Spinal cord (tissue), 10 donors: ENCODE data around the gene SPDYC. TPM values are rescaled to one million over a fixed set of nuclear protein-coding genes. Genes with fewer than 3 reads are reported as not detected.

Experiments
- DNase-seq, 6 donors: peaks; one replicate each; pipeline versions ENCODE4 v3.0.0 to v3.0.0-alpha.2; 2013 to 2015; ENCODE audit warnings: low spot score in 6 of 6, low read depth in 4 of 6
- H3K27ac ChIP-seq: one replicate; pipeline ENCODE4 v1.5.1; 2013; ENCODE audit warnings: low read depth, low read length, control low read depth
- H3K27me3 ChIP-seq: one replicate; pipeline ENCODE4 v1.6.1; 2013; ENCODE audit warnings: low read length; ENCODE audit not compliant: control insufficient read depth, insufficient read depth
- H3K36me3 ChIP-seq: one replicate; pipeline ENCODE4 v1.6.1; 2013; ENCODE audit warnings: low read length; ENCODE audit not compliant: control insufficient read depth, insufficient read depth
- H3K4me1 ChIP-seq: one replicate; pipeline ENCODE4 v1.6.1; 2013; ENCODE audit warnings: low read length; ENCODE audit not compliant: control insufficient read depth, insufficient read depth
- H3K4me3 ChIP-seq: one replicate; pipeline ENCODE4 v1.5.1; 2013; ENCODE audit warnings: low read depth, low read length, control low read depth
- H3K9me3 ChIP-seq: one replicate; pipeline ENCODE4 v1.6.1; 2013; ENCODE audit warnings: low read length; ENCODE audit not compliant: control insufficient read depth, insufficient read depth
- WGBS: methylation state at CpG from one replicate; pipeline ENCODE4 v1.1.5; 2013; ENCODE audit warnings: missing lambda C conversion rate; ENCODE audit not compliant: insufficient coverage; 5-methylcytosine and 5-hydroxymethylcytosine counted together
- polyA plus RNA-seq, 2 donors: library from polyadenylated mRNA; unstranded; fragments of 120-200 nt; gene quantifications; one replicate each; pipeline ENCODE4 v1.2.1, GENCODE V29; 2013; ENCODE audit not compliant: insufficient read length in 2 of 2
- total RNA-seq, 2 donors: library from RNA; depleted of rRNA in 1 of 2; stranded (reverse); fragments of 120-200 nt in 1 of 2; fragments of >200 nt in 1 of 2; gene quantifications; one replicate each; pipeline versions ENCODE4 v1.2.3 to v1.2.4, GENCODE V29; 2013 to 2014
- donor health status: healthy.

SPDYC gene
- total and polyA plus RNA-seq, 4 donors: 0.17 TPM; not detected in 3

- no peaks in the 10 kb centered on the region for H3K27me3 ChIP-seq
- H3K4me3 ChIP-seq: no peak overlapping the region
- no peak for DNase-seq
- peaks cover under 1% of the 10 kb centered on the region for H3K4me1 ChIP-seq
- H3K27ac ChIP-seq: no peak overlapping the region
- peaks cover 56% of the 10 kb centered on the region for H3K36me3 ChIP-seq
- WGBS: 92% methylated on average over 10 of the region's 10 CpGs
- no peaks in the 10 kb centered on the region for H3K9me3 ChIP-seq
Measured at GRCh38 chr11:65189191-65189590, 19.2 kb downstream of the SPDYC start.

GRCh38 chr11:65194564-65194963, 24.5 kb downstream of the SPDYC start:
- Histone ChIP-seq H3K4me1 (no peaks in the 10 kb centered on the region), H3K27ac (no peak overlapping the region), H3K27me3 (no peaks in the 10 kb centered on the region), H3K9me3 (no peaks in the 10 kb centered on the region), H3K4me3 (no peak overlapping the region), H3K36me3 (peaks cover 29% of the 10 kb centered on the region)
- DNase-seq: no peak
- WGBS: 100% methylated on average over 1 of the region's 2 CpGs

DNA sequence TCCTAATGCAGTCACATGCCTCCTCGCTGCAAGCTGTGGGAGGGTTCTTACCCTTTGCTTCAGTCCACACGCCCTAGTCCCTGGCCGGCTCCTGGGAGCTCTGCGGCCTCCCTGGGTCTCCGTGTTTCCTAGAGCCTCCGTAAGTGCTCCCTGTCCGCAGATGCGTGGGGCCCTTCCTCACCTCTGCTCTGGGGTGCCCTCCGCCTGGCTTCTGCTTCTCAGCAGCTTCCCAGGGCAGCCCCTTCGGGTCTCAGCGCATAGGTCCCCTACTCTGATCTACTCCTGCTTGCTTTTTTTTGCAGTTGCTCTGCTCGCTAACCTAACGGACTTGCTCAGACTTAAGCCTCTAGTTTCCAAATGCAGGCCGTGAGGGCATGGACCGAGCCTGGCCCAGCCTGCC, 34.1 kb downstream of the SPDYC start:
- DNase-seq: no peak
- Histone ChIP-seq H3K4me1 (peaks cover 10% of the 10 kb centered on the region), H3K36me3 (peaks cover 62% of the 10 kb centered on the region), H3K9me3 (no peaks in the 10 kb centered on the region), H3K4me3 (no peak overlapping the region), H3K27me3 (no peaks in the 10 kb centered on the region), H3K27ac (no peak overlapping the region)
- 85% methylated on average over 14 of the region's 15 CpGs for WGBS

- no peak overlapping the region for H3K27ac ChIP-seq
- H3K36me3 ChIP-seq: peaks cover 69% of the 10 kb centered on the region
- 31% methylated on average over 33 of the region's 38 CpGs for WGBS
- peaks cover 10% of the 10 kb centered on the region for H3K4me1 ChIP-seq
- peak in 2 of 6 donors; percentile 11 to 34 for DNase-seq
- H3K9me3 ChIP-seq: no peaks in the 10 kb centered on the region
- no peaks in the 10 kb centered on the region for H3K27me3 ChIP-seq
- H3K4me3 ChIP-seq: no peak overlapping the region
Measured at GRCh38 chr11:65204646-65205601, 34.9 kb downstream of the SPDYC start.

DNA sequence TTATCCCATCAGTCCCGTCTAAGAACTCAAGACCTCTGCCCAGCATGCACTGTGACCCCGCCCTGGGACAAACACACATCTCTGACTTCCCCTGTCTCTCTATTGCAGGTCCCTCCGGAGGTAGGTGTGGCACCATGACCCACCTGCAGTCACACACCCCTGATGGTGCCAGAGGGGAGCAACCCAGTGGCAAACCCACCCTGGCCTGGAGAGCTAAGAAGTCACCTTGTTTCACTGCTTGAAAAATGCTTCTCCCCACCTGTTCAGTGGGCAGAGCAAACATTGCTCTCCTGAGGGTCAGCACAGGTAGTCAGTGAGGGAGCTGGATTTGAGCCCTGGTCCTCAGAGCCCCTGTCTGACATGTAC, 35.6 kb downstream of the SPDYC start:
- no peak overlapping the region for H3K27ac ChIP-seq
- H3K27me3 ChIP-seq: no peaks in the 10 kb centered on the region
- no peaks in the 10 kb centered on the region for H3K9me3 ChIP-seq
- H3K4me1 ChIP-seq: peaks cover 10% of the 10 kb centered on the region
- no peak for DNase-seq
- 80% methylated on average over 3 of the region's 3 CpGs for WGBS
- peaks cover 69% of the 10 kb centered on the region for H3K36me3 ChIP-seq
- H3K4me3 ChIP-seq: no peak overlapping the region

- Histone ChIP-seq H3K27me3 (no peaks in the 10 kb centered on the region), H3K4me3 (no peak overlapping the region), H3K36me3 (peaks cover 73% of the 10 kb centered on the region), H3K9me3 (no peaks in the 10 kb centered on the region), H3K27ac (no peak overlapping the region), H3K4me1 (peaks cover 10% of the 10 kb centered on the region)
- no peak for DNase-seq
- WGBS: 92% methylated on average over 15 of the region's 17 CpGs
Measured at GRCh38 chr11:65206441-65206841, 36.4 kb downstream of the SPDYC start.

- peaks cover 77% of the 10 kb centered on the region for H3K36me3 ChIP-seq
Measured at GRCh38 chr11:65206901-65207300, 36.9 kb downstream of the SPDYC start.

GRCh38 chr11:65207918-65208784, 38.1 kb downstream of the SPDYC start:
- no peaks in the 10 kb centered on the region for H3K27me3 ChIP-seq
- H3K36me3 ChIP-seq: peaks cover 86% of the 10 kb centered on the region
- H3K9me3 ChIP-seq: no peaks in the 10 kb centered on the region
- WGBS: 91% methylated on average over 14 of the region's 16 CpGs
- H3K4me1 ChIP-seq: peaks cover 10% of the 10 kb centered on the region
- no peak for DNase-seq
- H3K4me3 ChIP-seq: no peak overlapping the region
- H3K27ac ChIP-seq: no peak overlapping the region

More at GRCh38 chr11:65206901-65207300, 36.9 kb downstream of the SPDYC start:
- no peaks in the 10 kb centered on the region for H3K27me3 ChIP-seq
- no peak for DNase-seq
- H3K27ac ChIP-seq: no peak overlapping the region
- no peak overlapping the region for H3K4me3 ChIP-seq
- 90% methylated on average over 4 of the region's 7 CpGs for WGBS
- no peaks in the 10 kb centered on the region for H3K9me3 ChIP-seq
- H3K4me1 ChIP-seq: peaks cover 10% of the 10 kb centered on the region

DNA sequence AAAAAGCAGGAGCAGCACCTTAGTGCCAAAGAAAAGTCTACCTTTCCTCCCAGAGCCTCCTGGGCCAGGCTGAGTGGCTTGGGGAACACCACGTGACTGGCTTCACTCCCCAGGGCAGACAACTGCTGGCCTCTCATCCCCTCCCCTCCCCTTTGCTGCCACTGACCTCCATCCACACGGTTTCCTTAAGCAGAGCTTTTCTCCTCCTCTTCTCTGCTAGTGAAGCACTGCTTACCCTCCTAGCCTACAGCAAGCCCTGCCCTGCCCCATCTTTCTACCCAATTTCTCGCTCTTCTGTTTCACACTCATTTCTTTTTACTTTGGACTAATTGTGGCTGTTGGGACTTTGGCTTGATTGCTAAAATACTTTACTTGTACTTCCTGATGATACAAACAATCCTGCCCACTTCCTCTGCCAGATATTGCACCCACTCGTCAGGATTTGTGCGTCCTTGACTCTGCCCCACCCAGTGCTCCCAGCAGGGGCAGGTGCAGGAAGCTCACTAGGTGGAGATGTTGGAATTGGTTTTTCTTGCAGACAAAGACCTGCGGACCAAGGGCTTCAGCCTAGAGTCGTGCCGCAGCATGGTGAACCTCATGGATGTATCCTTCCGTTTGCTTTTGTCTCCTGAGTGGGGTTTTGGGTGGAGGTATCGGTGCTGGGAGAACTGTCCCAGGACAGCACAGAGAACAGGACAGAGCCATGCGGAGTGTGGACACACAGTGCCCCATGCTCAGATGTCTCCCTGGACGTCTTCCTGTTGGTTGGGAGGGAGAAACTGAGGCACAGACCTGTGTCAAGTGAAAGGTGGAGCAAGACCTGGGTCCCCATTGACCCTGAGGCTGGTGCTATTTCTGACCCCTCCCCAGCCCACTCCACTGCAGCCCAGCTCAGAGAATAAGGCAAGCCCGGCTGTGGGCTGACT, 39.0 kb downstream of the SPDYC start:
- peaks cover 89% of the 10 kb centered on the region for H3K36me3 ChIP-seq
- no peaks in the 10 kb centered on the region for H3K27me3 ChIP-seq
- H3K4me3 ChIP-seq: no peak overlapping the region
- peaks cover 10% of the 10 kb centered on the region for H3K4me1 ChIP-seq
- DNase-seq: no peak
- no peaks in the 10 kb centered on the region for H3K9me3 ChIP-seq
- H3K27ac ChIP-seq: no peak overlapping the region
- WGBS: 81% methylated on average over 9 of the region's 13 CpGs
